ENCODE results near the gene RIMKLB. TPM values are rescaled to one million over a fixed set of nuclear protein-coding genes. Genes with fewer than 3 reads are reported as not detected.
A peak's percentile ranks its signal among the peaks of the same experiment; 100 is the strongest.

Gene RIMKLB
- total RNA-seq, 1 experiment from 2014 or later = 7.0 TPM

DNA sequence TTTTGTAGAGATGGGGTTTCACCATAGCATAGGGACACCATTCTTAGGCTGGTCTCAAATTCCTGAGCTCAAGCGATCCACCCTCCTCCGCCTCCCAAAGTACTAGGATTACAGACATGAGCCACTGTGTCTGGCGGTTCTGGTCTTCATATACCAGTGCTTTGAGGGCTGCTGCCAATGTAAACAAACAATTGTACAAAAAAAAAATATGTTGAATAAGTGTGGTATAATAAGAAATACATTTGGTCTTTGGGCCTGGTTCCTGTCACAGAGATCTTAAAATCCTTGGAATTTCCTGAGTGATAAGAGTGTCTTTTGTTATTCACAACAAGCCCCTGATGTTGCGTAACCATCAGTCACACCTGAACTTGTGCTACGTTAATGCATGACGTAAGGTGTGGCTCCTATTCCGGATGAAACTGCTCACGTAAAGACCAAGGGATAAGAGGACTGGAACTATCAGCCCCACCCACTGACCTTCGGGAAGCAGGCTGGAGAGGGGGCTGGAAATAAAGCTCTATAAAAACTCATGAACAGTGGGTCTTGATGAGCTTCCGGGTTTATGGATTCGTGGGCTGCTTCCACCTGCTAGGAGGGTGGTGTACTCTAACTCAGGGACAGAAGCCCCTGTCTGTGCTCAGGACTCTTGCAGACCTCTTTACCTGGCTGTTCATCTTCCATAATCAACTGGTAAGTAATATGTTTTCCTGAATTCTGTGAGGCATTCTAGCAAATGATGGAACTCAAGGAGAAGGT lies 16.5 kb upstream of the RIMKLB start:
- Histone ChIP-seq H3K36me3 (no peaks in the 10 kb centered on the region), H3K27me3 (no peaks in the 10 kb centered on the region), H3K4me3 (no peak overlapping the region), H3K9me3 (no peaks in the 10 kb centered on the region)
- DNase-seq = peak; percentile 49

DNA sequence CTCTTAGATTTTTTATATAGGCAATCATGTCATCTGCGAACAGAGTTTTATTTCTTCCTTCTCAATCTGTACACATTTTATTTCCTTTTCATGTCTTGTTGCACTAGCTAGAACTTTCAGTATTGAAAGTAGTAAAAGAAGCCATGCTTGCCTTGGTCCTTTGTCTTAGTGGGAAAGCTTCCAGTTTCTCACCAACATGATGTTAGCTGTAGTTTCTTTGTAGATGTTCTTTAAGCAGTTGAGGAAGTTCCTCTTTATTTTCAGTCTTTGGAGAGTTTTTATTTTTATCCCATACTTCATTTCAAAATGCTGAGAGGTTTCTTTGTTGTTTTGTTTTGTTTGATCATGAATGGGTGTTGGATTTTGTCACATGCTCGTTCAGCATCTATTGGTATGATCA lies 12.7 kb upstream of the RIMKLB start:
- no peaks in the 10 kb centered on the region for H3K27me3 ChIP-seq
- no peak for DNase-seq
- no peak overlapping the region for H3K4me3 ChIP-seq
- H3K9me3 ChIP-seq = no peaks in the 10 kb centered on the region
- H3K36me3 ChIP-seq = no peaks in the 10 kb centered on the region

GRCh38 chr12:8687846-8688601 lies 9.8 kb upstream of the RIMKLB start:
- no peaks in the 10 kb centered on the region for H3K9me3 ChIP-seq
- DNase-seq = peak; percentile 59
- no peak overlapping the region for H3K4me3 ChIP-seq
- H3K27me3 ChIP-seq = no peaks in the 10 kb centered on the region
- no peaks in the 10 kb centered on the region for H3K36me3 ChIP-seq

GRCh38 chr12:8689681-8690080 lies 8.1 kb upstream of the RIMKLB start:
- DNase-seq = no peak
- H3K27me3 ChIP-seq = no peaks in the 10 kb centered on the region

DNA sequence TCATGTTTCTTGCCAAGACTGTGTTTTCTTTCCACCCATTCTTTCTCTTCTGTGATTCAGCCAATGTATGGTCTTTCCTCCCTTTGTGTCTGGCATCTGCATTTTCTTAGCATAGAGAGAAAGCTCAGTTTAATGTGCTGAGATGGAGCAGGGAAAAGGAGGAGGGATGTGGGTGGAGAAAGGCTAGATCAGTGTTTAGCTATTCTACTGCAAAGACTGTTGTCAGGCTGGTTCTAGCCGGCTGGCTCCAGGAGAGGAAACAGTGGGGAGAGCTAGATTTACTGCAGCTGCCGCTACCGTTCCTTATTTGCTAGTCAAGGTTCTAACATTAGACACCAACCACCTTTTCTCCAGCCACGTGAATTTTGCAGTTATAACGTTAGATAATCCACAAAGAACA lies 5.2 kb upstream of the RIMKLB start:
- H3K4me3 ChIP-seq = no peak overlapping the region
- H3K27me3 ChIP-seq = no peaks in the 10 kb centered on the region
- H3K36me3 ChIP-seq = no peaks in the 10 kb centered on the region
- no peaks in the 10 kb centered on the region for H3K9me3 ChIP-seq
- no peak for DNase-seq

More at GRCh38 chr12:8689681-8690080, 8.1 kb upstream of the RIMKLB start:
- H3K9me3 ChIP-seq = no peaks in the 10 kb centered on the region
- no peak overlapping the region for H3K4me3 ChIP-seq
- H3K36me3 ChIP-seq = no peaks in the 10 kb centered on the region

- Histone ChIP-seq H3K9me3 (no peaks in the 10 kb centered on the region), H3K36me3 (no peaks in the 10 kb centered on the region; the same call in 1 of the 2 replicates), H3K27me3 (no peaks in the 10 kb centered on the region), H3K4me3 (no peak overlapping the region)
- no peak for DNase-seq
Observed at GRCh38 chr12:8695116-8695515, 2.7 kb upstream of the RIMKLB start.

DNA sequence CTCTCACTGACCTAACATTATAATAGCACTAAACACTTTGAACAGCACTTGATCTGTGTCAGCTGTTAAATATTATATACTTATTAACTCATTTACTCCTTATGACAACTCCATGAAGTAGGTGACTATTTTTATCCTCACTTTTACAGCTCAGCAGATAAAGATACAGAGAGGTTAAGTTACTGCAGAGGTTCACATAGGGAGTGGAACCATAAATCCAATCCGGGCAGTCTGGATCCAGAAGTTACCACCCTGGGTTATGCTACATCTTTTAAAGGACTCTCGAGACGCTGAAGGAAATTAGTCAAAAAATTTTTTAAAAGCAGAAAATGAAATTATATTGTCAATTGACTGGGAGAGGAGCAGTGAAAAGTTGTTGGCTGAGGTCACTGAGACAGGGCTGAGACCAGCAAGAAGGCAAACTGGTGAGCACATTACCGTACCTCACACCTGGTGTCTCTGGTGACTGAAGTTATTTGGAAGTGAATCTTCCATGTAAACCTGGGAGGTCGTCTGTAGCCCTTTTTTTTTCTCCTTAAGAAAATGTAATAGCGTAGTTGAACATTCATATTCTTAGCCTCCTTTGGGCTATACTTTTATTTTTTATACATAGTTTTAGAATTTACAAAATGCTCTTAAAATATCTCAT lies 1.2 kb upstream of the RIMKLB start:
- no peaks in the 10 kb centered on the region for H3K9me3 ChIP-seq
- no peak for DNase-seq
- peak overlapping the region; percentile 96 for H3K4me3 ChIP-seq

GRCh38 chr12:8697120-8697475 lies 693 bp upstream of the RIMKLB start:
- no peaks in the 10 kb centered on the region for H3K9me3 ChIP-seq
- H3K4me3 ChIP-seq = peak overlapping the region; percentile 96
- no peaks in the 10 kb centered on the region for H3K27me3 ChIP-seq
- peaks cover 3% of the 10 kb centered on the region; the same call in 1 of the 2 replicates for H3K36me3 ChIP-seq
- DNase-seq = no peak

More for the DNA sequence above, 1.2 kb upstream of the RIMKLB start:
- Histone ChIP-seq H3K36me3 (peaks cover 3% of the 10 kb centered on the region; the same call in 1 of the 2 replicates), H3K27me3 (no peaks in the 10 kb centered on the region)

GRCh38 chr12:8698132-8698851 lies 501 bp downstream of the RIMKLB start:
- Histone ChIP-seq H3K4me3 (peak overlapping the region; percentile 96), H3K27me3 (no peaks in the 10 kb centered on the region), H3K36me3 (peaks cover 3% of the 10 kb centered on the region; the same call in 1 of the 2 replicates), H3K9me3 (no peaks in the 10 kb centered on the region)
- DNase-seq = peak; percentile 66

DNA sequence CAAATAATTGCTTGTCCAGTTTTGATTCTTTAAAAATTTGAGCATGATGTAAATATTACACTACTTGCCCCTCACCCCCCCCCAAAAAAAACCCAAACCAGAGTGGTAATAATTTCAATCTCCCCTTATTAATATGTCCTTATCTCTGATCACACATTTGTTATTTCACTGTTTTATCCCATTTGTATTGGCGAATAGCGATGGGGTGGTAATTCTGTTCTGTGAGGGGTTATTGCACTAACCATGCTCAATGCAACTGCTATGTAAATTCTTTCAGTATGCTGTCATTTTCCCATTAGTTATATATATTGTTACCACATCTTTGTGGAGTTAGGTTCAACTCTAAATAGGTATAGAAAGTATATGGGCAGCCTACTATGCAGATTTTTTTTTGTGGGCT lies 1.1 kb downstream of the RIMKLB start:
- Histone ChIP-seq H3K4me3 (peak overlapping the region; percentile 96), H3K27me3 (no peaks in the 10 kb centered on the region), H3K9me3 (no peaks in the 10 kb centered on the region), H3K36me3 (peaks cover 3% of the 10 kb centered on the region; the same call in 1 of the 2 replicates)
- DNase-seq = no peak

DNA sequence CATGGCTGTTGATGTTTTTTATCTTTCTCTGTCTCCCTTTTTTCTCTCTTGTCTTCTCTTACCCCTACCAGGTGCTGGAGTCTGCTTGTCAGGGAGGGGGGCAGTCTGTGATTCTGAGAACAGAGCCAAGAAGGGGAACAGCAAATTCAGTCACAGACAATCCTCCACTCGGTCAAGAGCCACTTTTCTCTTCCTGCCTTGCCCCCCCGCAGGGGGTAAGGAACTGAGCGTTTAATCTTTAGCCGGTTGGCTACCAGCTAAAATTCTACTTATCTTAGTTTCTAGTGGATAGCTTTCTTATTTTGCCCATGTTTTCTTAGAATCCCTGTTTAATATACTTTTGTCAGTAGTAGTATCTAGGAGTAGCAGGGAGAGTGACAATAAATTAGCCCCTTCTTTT lies 1.9 kb downstream of the RIMKLB start:
- no peak overlapping the region; the same call in 1 of the 2 replicates for H3K4me3 ChIP-seq
- peaks cover 3% of the 10 kb centered on the region; the same call in 1 of the 2 replicates for H3K36me3 ChIP-seq
- H3K27me3 ChIP-seq = no peaks in the 10 kb centered on the region
- no peaks in the 10 kb centered on the region for H3K9me3 ChIP-seq
- DNase-seq = no peak

- no peak for DNase-seq
Observed at GRCh38 chr12:8701046-8701660, 3.4 kb downstream of the RIMKLB start.

GRCh38 chr12:8702159-8702558 lies 4.4 kb downstream of the RIMKLB start:
- peaks cover 3% of the 10 kb centered on the region; the same call in 1 of the 2 replicates for H3K36me3 ChIP-seq
- no peak overlapping the region for H3K4me3 ChIP-seq
- H3K27me3 ChIP-seq = no peaks in the 10 kb centered on the region
- no peaks in the 10 kb centered on the region for H3K9me3 ChIP-seq
- DNase-seq = no peak

More at GRCh38 chr12:8701046-8701660, 3.4 kb downstream of the RIMKLB start:
- Histone ChIP-seq H3K36me3 (peaks cover 3% of the 10 kb centered on the region; the same call in 1 of the 2 replicates), H3K9me3 (no peaks in the 10 kb centered on the region), H3K27me3 (no peaks in the 10 kb centered on the region), H3K4me3 (no peak overlapping the region)

DNA sequence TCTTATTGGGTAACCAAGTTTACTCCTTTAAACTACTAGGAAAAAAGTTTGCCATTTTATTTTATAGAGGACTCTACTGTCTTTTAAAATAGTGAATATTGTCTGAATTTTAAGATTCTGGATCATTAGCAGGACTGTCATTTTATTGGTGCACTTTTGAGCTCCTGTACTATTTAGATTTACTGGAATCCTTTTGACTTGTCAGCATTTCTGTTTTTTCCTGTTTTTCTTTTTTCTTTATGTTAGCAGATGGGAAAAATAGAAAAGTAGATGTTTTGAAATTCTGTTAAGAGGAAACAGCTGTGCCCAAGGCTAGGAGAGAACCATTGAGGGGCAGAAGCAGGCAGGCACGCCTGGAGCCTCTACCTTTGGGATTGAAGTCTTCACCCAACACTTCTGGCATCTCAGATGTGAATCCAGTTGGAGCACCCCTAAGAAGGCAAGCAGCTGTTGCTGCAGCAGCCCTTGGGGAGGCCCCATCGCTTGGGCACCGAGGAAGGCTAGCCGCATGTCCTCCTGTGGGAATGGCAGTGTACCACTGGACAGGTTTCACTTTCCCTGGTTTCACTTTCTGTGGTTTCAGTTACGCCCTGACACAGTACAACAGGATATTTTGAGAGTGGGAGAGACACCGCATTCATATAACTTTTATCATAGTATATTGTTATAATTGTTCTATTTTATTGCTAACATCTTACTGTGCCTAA lies 11.5 kb downstream of the RIMKLB start:
- peak overlapping the region; percentile 35 for H3K4me3 ChIP-seq
- DNase-seq = peak; percentile 22

DNA sequence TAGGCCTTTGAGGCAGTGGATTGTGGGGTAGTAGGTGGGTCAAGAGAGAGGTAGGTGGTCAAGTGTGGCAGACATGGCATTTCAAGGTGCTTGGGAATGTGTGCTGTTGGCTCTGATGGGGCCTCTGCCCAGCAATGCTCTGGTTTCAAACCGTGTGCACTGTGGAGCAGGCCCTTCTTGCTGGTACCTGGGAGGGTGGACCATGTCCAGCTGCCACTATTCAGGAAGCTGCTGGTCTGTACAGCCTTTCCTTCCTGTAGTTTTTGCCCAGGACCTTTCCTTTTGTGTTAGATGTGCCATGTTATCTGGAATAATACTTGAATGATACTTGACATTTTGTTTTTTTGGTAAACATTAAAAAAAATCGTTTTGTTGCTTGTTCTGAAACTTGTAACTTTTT lies 14.8 kb downstream of the RIMKLB start:
- no peak overlapping the region for H3K4me3 ChIP-seq
- DNase-seq = no peak
- no peaks in the 10 kb centered on the region for H3K9me3 ChIP-seq
- H3K36me3 ChIP-seq = peaks cover 19% of the 10 kb centered on the region
- no peaks in the 10 kb centered on the region for H3K27me3 ChIP-seq

More for the DNA sequence above, 11.5 kb downstream of the RIMKLB start:
- peaks cover 5% of the 10 kb centered on the region; the same call in 1 of the 2 replicates for H3K36me3 ChIP-seq
- no peaks in the 10 kb centered on the region for H3K9me3 ChIP-seq
- H3K27me3 ChIP-seq = no peaks in the 10 kb centered on the region

Data from MG63 (cell line).